HepG2 (cell line): Measurements from ENCODE around the gene AGAP1. TPM values are rescaled to one million over a fixed set of nuclear protein-coding genes. Genes with fewer than 3 reads are reported as not detected.

ENCODE experiments used
- ATAC-seq: fragments of 200-7000 bp; cut with Tn5 transposase; 3 replicates; pipeline ENCODE4 v1.9.1; 2020; ENCODE audit warnings: mild to moderate bottlenecking, moderate library complexity
- BruUV-seq: library from RNA; stranded (reverse); fragments of 400-500 nt; replicated peaks from 2 replicates; lab custom pipeline; 2021; lab: Mats Ljungman, UMichigan
- CTCF ChIA-PET: fragments of 300-600 bp; formaldehyde crosslinking; extraction: SDS; loops from one replicate; lab custom pipeline; 2021; ENCODE audit warnings: low total read pairs, inconsistent platforms, low intra/inter-chr PET ratio; lab: Yijun Ruan, JAX
- POLR2A ChIA-PET: fragments of 350-600 bp; sonication (Branson Sonifier 250); formaldehyde crosslinking; loops from one replicate; lab custom pipeline; 2020; ENCODE audit warnings: antibody characterized with exemption, inconsistent platforms; lab: Yijun Ruan, JAX
- DNase-seq: peaks from one replicate; pipeline ENCODE4 v3.0.0-alpha.2; 2015; ENCODE audit warnings: low spot score
- FAIRE-seq: peaks from 3 replicates; lab custom pipeline; 2011; peaks lifted over from hg19 to GRCh38; lab: Jason Lieb, UNC
- H2AFZ ChIP-seq: one replicate; pipeline ENCODE4 v1.6.1; 2011; ENCODE audit warnings: low read length, inconsistent platforms
- H3K27ac ChIP-seq: fragments of 300-600 bp; 3 replicates; pipeline ENCODE4 v1.8.0; 2011; ENCODE audit warnings: mixed run types, mild to moderate bottlenecking, mixed read lengths, low read length, inconsistent platforms; ENCODE audit not compliant: insufficient read depth; ENCODE audit errors: extremely low read length
- H3K27me3 ChIP-seq, 2 experiments: fragments of 200-600 bp in 1 of 2; 2 replicates in 1 of 2; 3 replicates in 1 of 2; pipeline versions ENCODE4 v1.6.0 to v1.8.0; 2011; ENCODE audit warnings: low read length in 2 of 2, mild to moderate bottlenecking in 2 of 2, moderate library complexity in 2 of 2, inconsistent platforms in 1 of 2; ENCODE audit not compliant: insufficient read depth in 2 of 2, control insufficient read depth in 1 of 2
- H3K36me3 ChIP-seq, 2 experiments: fragments of 200-600 bp in 1 of 2; replicated peaks in 1 of 2; 2 replicates in 1 of 2; 3 replicates in 1 of 2; pipeline versions ENCODE4 v1.5.1 to v1.8.0; 2011; ENCODE audit warnings: low read length in 2 of 2, inconsistent platforms in 1 of 2; ENCODE audit not compliant: insufficient read depth in 2 of 2, control insufficient read depth in 1 of 2
- H3K4me1 ChIP-seq: 2 replicates; pipeline ENCODE4 v1.5.1; 2012; ENCODE audit warnings: low read length, inconsistent platforms; ENCODE audit not compliant: insufficient read depth
- H3K4me2 ChIP-seq: 2 replicates; pipeline ENCODE4 v1.6.0; 2011; ENCODE audit warnings: low read depth, low read length, inconsistent platforms
- H3K4me3 ChIP-seq, 3 experiments: fragments of 200-600 bp in 1 of 3; sonication (generic), shearing (Covaris generic) in 1 of 3; replicated peaks in 1 of 3; 2 replicates each; pipeline ENCODE4 v1.5.1; 2011 to 2016; ENCODE audit warnings: low read length in 3 of 3, inconsistent platforms in 2 of 3, low read depth in 2 of 3, mild to moderate bottlenecking in 2 of 3, control low read depth in 1 of 3, mixed read lengths in 1 of 3; ENCODE audit not compliant: insufficient read depth in 1 of 3
- H3K79me2 ChIP-seq: one replicate; pipeline ENCODE4 v1.6.1; 2011; ENCODE audit warnings: low read length, inconsistent platforms; ENCODE audit not compliant: insufficient read depth
- H3K9ac ChIP-seq: 2 replicates; pipeline ENCODE4 v1.6.0; 2011; ENCODE audit warnings: mild to moderate bottlenecking, low read depth, low read length, inconsistent platforms; ENCODE audit not compliant: insufficient read depth
- H3K9me3 ChIP-seq: 2 replicates; pipeline ENCODE4 v1.5.1; 2012; ENCODE audit warnings: mild to moderate bottlenecking, low read length
- H4K20me1 ChIP-seq: 2 replicates; pipeline ENCODE4 v1.6.0; 2011; ENCODE audit warnings: inconsistent platforms, mild to moderate bottlenecking, low read length, moderate library complexity; ENCODE audit not compliant: insufficient read depth
- CENPX ChIP-seq: sonication (generic); formaldehyde crosslinking; IDR thresholded peaks from 2 replicates; pipeline ENCODE4 v1.9.0; 2021; ENCODE audit warnings: mild to moderate bottlenecking, missing genetic modification reagents, moderate library complexity
- ERF ChIP-seq: IDR thresholded peaks from 2 replicates; pipeline ENCODE4 v1.6.1; 2018; ENCODE audit warnings: missing biosample characterization, missing genetic modification reagents
- ESRRA ChIP-seq: sonication (generic); formaldehyde crosslinking; IDR thresholded peaks from 2 replicates; pipeline ENCODE4 v1.5.1; 2020; ENCODE audit warnings: mild to moderate bottlenecking, low read depth, missing genetic modification reagents
- LCORL ChIP-seq, 2 experiments: fragments of 450-650 bp in 1 of 2; sonication (generic) in 1 of 2; formaldehyde crosslinking in 1 of 2; IDR thresholded peaks; 2 replicates each; pipeline versions ENCODE4 v1.5.0 to v1.6.1; 2017 to 2020; ENCODE audit warnings: antibody characterized with exemption in 1 of 2, missing genetic modification reagents in 1 of 2
- RCOR2 ChIP-seq: IDR thresholded peaks from 2 replicates; pipeline ENCODE4 v1.6.1; 2016; ENCODE audit warnings: missing biosample characterization, missing genetic modification reagents
- SMARCE1 ChIP-seq: fragments of 450-650 bp; IDR thresholded peaks from 2 replicates; pipeline ENCODE4 v1.6.1; 2017; ENCODE audit warnings: borderline replicate concordance
- XRCC5 ChIP-seq: fragments of 200-400 bp; formaldehyde crosslinking; optimal IDR thresholded peaks from 2 replicates; pipeline ENCODE3; 2017; ENCODE audit warnings: mild to moderate bottlenecking, low read length
- ZFP36L2 ChIP-seq: sonication (generic); formaldehyde crosslinking; IDR thresholded peaks from 2 replicates; pipeline ENCODE4 v1.4.0; 2020; ENCODE audit warnings: missing genetic modification reagents
- ZMYM4 ChIP-seq: sonication (generic); formaldehyde crosslinking; IDR thresholded peaks from 2 replicates; pipeline ENCODE4 v1.8.1; 2023; ENCODE audit warnings: mild to moderate bottlenecking, missing genetic modification reagents
- ZNF30 ChIP-seq: sonication (generic); formaldehyde crosslinking; IDR thresholded peaks from 2 replicates; pipeline ENCODE4 v1.5.0; 2020; ENCODE audit warnings: mild to moderate bottlenecking, missing genetic modification reagents
- ZNF329 ChIP-seq: sonication (generic); formaldehyde crosslinking; IDR thresholded peaks from 2 replicates; pipeline ENCODE4 v1.9.0; 2021; ENCODE audit warnings: low read depth, mild to moderate bottlenecking, missing genetic modification reagents
- ZNF333 ChIP-seq: sonication (generic); formaldehyde crosslinking; IDR thresholded peaks from 2 replicates; pipeline ENCODE4 v1.4.0; 2020; ENCODE audit warnings: mild to moderate bottlenecking, missing genetic modification reagents, borderline replicate concordance
- ZNF446 ChIP-seq: sonication (generic); formaldehyde crosslinking; IDR thresholded peaks from 2 replicates; pipeline ENCODE4 v1.5.0; 2020; ENCODE audit warnings: mild to moderate bottlenecking, missing genetic modification reagents
- ZNF569 ChIP-seq: sonication (generic); formaldehyde crosslinking; IDR thresholded peaks from 2 replicates; pipeline ENCODE4 v1.5.0; 2020; ENCODE audit warnings: mild to moderate bottlenecking, missing genetic modification reagents, moderate library complexity, borderline replicate concordance
- ZNF660 ChIP-seq: sonication (generic); formaldehyde crosslinking; IDR thresholded peaks from 2 replicates; pipeline ENCODE4 v1.5.1; 2020; ENCODE audit warnings: mild to moderate bottlenecking, low read depth, missing genetic modification reagents, borderline replicate concordance
- ZNF761 ChIP-seq: sonication (generic); formaldehyde crosslinking; conservative IDR thresholded peaks from 2 replicates; pipeline ENCODE4 v1.4.0; 2020; ENCODE audit warnings: mild to moderate bottlenecking, missing genetic modification reagents
- WGBS: methylation state at CpG from one replicate; pipeline ENCODE4 v1.1.6; 2017; ENCODE audit warnings: low lambda C conversion rate; 5-methylcytosine and 5-hydroxymethylcytosine counted together
- in situ Hi-C: cut with HindIII; loops from 2 replicates; pipeline ENCODE4 v1.10.0; 2017; ENCODE audit warnings: low pct_unique_long_range_greater_than_20kb; ENCODE audit not compliant: extremely low pct_ligation_motif_present
- intact Hi-C: fragments of 100-400 bp; cut with micrococcal nuclease; formaldehyde crosslinking; loops from one replicate; pipeline ENCODE4 v1.10.0; 2022; ENCODE audit not compliant: unreplicated experiment
- polyA plus RNA-seq, 8 experiments: library from polyadenylated mRNA; depleted of rRNA in 3 of 8; stranded (reverse) in 7 of 8; unstranded in 1 of 8; fragments of >200 nt; fragmentation: Illumina TruSeq in 4 of 8; extraction: Trizol in 4 of 8; gene quantifications; 2 replicates each; pipeline versions ENCODE4 v1.2.1 to v1.2.3, GENCODE V29; 2011 to 2016; ENCODE audit warnings: low read depth in 4 of 8, missing spikeins in 1 of 8, mixed read lengths in 1 of 8; ENCODE audit not compliant: insufficient read depth in 1 of 8
- total RNA-seq, 5 experiments: library from RNA; depleted of rRNA; stranded (reverse); fragments of >200 nt; fragmentation: Illumina TruSeq; extraction: Trizol; gene quantifications; 2 replicates each; pipeline ENCODE4 v1.2.3, GENCODE V29; 2016; ENCODE audit warnings: low read depth in 1 of 5
- TF ChIP-seq, protein P1 (sequence below): IDR thresholded peaks from 2 replicates; pipeline ENCODE4 v1.6.1; 2016; ENCODE audit warnings: low read depth, borderline replicate concordance
- TF ChIP-seq, protein P2 (sequence below): IDR thresholded peaks from 2 replicates; pipeline ENCODE4 v1.4.0; 2020; ENCODE audit warnings: mild to moderate bottlenecking, missing genetic modification reagents
- TF ChIP-seq, protein P3 (sequence below): IDR thresholded peaks from 2 replicates; pipeline ENCODE4 v1.6.1; 2018; ENCODE audit warnings: missing genetic modification reagents
- TF ChIP-seq, protein P4 (sequence below): IDR thresholded peaks from 2 replicates; pipeline ENCODE4 v1.6.1; 2016

Gene AGAP1
- total and polyA plus RNA-seq, 2 of the 13 experiments (the other 11 are each of a cell fraction or from before 2014, with no cell fraction given): 21.2 to 32.7 TPM

DNA sequence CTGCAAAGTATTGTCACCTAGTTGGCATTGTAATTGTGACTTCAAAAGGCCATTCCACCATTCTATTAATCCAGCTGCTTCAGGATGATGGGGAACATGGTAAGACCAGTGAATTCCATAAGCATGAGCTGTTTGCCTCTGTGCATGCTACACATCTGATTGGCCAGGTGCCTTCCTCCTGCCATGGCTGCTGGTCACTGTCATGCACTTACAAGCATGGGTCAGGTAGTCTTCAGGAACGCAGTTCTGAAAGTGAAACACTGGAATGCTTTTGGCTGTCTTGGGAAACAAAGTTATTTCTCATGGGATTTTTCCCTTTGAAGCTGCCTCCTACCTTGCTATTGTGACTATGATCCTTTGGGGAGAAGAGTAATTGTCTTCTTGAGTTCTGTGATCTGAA is 406.8 kb downstream of the AGAP1 start (continued):
- TF ChIP-seq, protein P1, sequence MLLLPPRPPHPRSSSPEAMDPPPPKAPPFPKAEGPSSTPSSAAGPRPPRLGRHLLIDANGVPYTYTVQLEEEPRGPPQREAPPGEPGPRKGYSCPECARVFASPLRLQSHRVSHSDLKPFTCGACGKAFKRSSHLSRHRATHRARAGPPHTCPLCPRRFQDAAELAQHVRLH: no peak
- no peak for TF ChIP-seq ZNF660
- TF ChIP-seq, all 625 proteins: peak for 0

DNA sequence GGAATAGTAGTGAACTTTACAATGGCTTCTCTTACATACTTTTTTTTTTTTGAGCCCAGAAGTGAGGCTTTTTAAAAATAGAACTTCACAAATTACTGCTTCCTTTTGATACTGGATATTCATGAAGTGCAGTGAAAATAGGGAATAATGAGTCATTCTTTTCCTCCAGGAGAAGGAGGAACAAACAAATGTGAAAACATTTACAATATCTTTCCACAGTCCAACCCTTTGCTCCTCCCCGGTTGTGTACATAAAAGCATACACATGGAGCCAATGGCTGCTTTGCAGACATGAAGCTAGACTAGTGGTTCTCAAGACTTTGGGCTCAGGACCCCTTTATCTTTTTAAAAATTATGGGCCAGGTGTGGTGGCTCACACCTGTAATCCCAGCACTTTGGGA is 407.4 kb downstream of the AGAP1 start:
- FAIRE-seq (peak; percentile 15), ATAC-seq (peak; percentile 70; the same call in 2 of the 3 replicates)
- WGBS: 66% methylated on average over 1 of the region's 1 CpG
- TF ChIP-seq CENPX (CRISPR knock-in tag) (no peak), ZNF761 (CRISPR knock-in tag) (no peak), SMARCE1 (no peak), ZNF569 (no peak), ZNF446 (CRISPR knock-in tag) (no peak), ZNF333 (CRISPR knock-in tag) (no peak), XRCC5 (no peak), ZFP36L2 (no peak), ZMYM4 (CRISPR knock-in tag) (no peak), ZNF329 (CRISPR knock-in tag) (no peak), ESRRA (CRISPR knock-in tag) (no peak), ZNF30 (no peak), LCORL (IDR thresholded peaks at IDR 0.05) (no peak), LCORL (CRISPR knock-in tag; IDR thresholded peaks at IDR 0.05) (no peak), RCOR2 (no peak), ERF (CRISPR knock-in tag) (peak; percentile 17; the same call in 1 of the 2 replicates)
- TF ChIP-seq, protein P2, sequence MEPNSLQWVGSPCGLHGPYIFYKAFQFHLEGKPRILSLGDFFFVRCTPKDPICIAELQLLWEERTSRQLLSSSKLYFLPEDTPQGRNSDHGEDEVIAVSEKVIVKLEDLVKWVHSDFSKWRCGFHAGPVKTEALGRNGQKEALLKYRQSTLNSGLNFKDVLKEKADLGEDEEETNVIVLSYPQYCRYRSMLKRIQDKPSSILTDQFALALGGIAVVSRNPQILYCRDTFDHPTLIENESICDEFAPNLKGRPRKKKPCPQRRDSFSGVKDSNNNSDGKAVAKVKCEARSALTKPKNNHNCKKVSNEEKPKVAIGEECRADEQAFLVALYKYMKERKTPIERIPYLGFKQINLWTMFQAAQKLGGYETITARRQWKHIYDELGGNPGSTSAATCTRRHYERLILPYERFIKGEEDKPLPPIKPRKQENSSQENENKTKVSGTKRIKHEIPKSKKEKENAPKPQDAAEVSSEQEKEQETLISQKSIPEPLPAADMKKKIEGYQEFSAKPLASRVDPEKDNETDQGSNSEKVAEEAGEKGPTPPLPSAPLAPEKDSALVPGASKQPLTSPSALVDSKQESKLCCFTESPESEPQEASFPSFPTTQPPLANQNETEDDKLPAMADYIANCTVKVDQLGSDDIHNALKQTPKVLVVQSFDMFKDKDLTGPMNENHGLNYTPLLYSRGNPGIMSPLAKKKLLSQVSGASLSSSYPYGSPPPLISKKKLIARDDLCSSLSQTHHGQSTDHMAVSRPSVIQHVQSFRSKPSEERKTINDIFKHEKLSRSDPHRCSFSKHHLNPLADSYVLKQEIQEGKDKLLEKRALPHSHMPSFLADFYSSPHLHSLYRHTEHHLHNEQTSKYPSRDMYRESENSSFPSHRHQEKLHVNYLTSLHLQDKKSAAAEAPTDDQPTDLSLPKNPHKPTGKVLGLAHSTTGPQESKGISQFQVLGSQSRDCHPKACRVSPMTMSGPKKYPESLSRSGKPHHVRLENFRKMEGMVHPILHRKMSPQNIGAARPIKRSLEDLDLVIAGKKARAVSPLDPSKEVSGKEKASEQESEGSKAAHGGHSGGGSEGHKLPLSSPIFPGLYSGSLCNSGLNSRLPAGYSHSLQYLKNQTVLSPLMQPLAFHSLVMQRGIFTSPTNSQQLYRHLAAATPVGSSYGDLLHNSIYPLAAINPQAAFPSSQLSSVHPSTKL (CRISPR knock-in tag): peak; percentile 41; the same call in 1 of the 2 replicates
- TF ChIP-seq, protein P3, sequence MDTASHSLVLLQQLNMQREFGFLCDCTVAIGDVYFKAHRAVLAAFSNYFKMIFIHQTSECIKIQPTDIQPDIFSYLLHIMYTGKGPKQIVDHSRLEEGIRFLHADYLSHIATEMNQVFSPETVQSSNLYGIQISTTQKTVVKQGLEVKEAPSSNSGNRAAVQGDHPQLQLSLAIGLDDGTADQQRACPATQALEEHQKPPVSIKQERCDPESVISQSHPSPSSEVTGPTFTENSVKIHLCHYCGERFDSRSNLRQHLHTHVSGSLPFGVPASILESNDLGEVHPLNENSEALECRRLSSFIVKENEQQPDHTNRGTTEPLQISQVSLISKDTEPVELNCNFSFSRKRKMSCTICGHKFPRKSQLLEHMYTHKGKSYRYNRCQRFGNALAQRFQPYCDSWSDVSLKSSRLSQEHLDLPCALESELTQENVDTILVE (CRISPR knock-in tag): 0 out of 2 replicates have a peak, but pooled peaks have one; percentile 16
- TF ChIP-seq, protein P4, sequence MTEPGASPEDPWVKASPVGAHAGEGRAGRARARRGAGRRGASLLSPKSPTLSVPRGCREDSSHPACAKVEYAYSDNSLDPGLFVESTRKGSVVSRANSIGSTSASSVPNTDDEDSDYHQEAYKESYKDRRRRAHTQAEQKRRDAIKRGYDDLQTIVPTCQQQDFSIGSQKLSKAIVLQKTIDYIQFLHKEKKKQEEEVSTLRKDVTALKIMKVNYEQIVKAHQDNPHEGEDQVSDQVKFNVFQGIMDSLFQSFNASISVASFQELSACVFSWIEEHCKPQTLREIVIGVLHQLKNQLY: no peak

More for the DNA sequence above, 407.4 kb downstream of the AGAP1 start:
- H3K4me1 ChIP-seq: peaks cover 33% of the 10 kb centered on the region
- no peak overlapping the region for H2AFZ ChIP-seq
- H3K9ac ChIP-seq: no peak overlapping the region
- no peak overlapping the region for H3K4me2 ChIP-seq
- ChIA-PET POLR2A (no interaction called here), CTCF (no interaction called here)
- BruUV-seq: no TSS peak
- H3K4me3 ChIP-seq: no peak overlapping the region
- H4K20me1 ChIP-seq: no peaks in the 10 kb centered on the region
- in situ Hi-C loops: no loop called here
- H3K79me2 ChIP-seq: no peaks in the 10 kb centered on the region
- H3K36me3 ChIP-seq: peaks cover 0 to 4% of the 10 kb centered on the region in 2 experiments; a peak in 3 of 5 replicates
- no peaks in the 10 kb centered on the region for H3K27me3 ChIP-seq
- peak; percentile 60 for DNase-seq
- intact Hi-C loops: no loop called here
- H3K27ac ChIP-seq: no peak overlapping the region
- H3K9me3 ChIP-seq: no peaks in the 10 kb centered on the region; the same call in 1 of the 2 replicates
